RWPE1 (cell line): ENCODE data around the gene PTPRD.

Source experiments
- CTCF ChIA-PET: fragments of 350-600 bp; sonication (Branson Sonifier 250); formaldehyde crosslinking; extraction: SDS; loops from one replicate; lab custom pipeline; 2021; lab: Yijun Ruan, JAX
- POLR2A ChIA-PET: fragments of 400-600 bp; formaldehyde crosslinking; extraction: SDS; loops from one replicate; lab custom pipeline; 2020; ENCODE audit warnings: antibody characterized with exemption; ENCODE audit not compliant: low non-redundant PET; lab: Yijun Ruan, JAX
- DNase-seq: peaks from one replicate; pipeline ENCODE4 v3.0.0; 2012; ENCODE audit warnings: low spot score
- H3K27ac ChIP-seq: fragments of 450-650 bp; 2 replicates; pipeline ENCODE4 v1.5.1; 2017
- CTCF ChIP-seq: fragments of 450-650 bp; conservative IDR thresholded peaks from 2 replicates; pipeline ENCODE4 v1.5.1; 2017; ENCODE audit warnings: low read depth, mild to moderate bottlenecking

The PTPRD gene

GRCh38 chr9:9538766-9539165, 1074.0 kb downstream of the PTPRD start:
- H3K27ac ChIP-seq: no peak overlapping the region
- ChIA-PET CTCF (no interaction called here), POLR2A (no interaction called here)
- no peak for DNase-seq
- no peak for TF ChIP-seq CTCF

- POLR2A ChIA-PET: no interaction called here
- CTCF ChIA-PET: no interaction called here
- no peak for TF ChIP-seq CTCF
Observed at GRCh38 chr9:9538356-9538755, 1074.4 kb downstream of the PTPRD start.

GRCh38 chr9:9536523-9536922, 1076.3 kb downstream of the PTPRD start:
- ChIA-PET CTCF (no interaction called here), POLR2A (no interaction called here)

More at GRCh38 chr9:9538356-9538755, 1074.4 kb downstream of the PTPRD start:
- H3K27ac ChIP-seq: no peak overlapping the region
- no peak for DNase-seq

GRCh38 chr9:9523476-9524139, 1089.2 kb downstream of the PTPRD start:
- ChIA-PET CTCF (interaction anchor here (0.5 kb wide), 1 partner anchor 1984 kb away, joined by 3 read pairs; no protein-coding TSS in a partner anchor), POLR2A (no interaction called here)
- no peak for DNase-seq
- no peak for TF ChIP-seq CTCF
- H3K27ac ChIP-seq: no peak overlapping the region

More at GRCh38 chr9:9536523-9536922, 1076.3 kb downstream of the PTPRD start:
- no peak for TF ChIP-seq CTCF
- no peak overlapping the region for H3K27ac ChIP-seq
- no peak for DNase-seq

GRCh38 chr9:9522406-9522805, 1090.4 kb downstream of the PTPRD start:
- ChIA-PET CTCF (no interaction called here), POLR2A (no interaction called here)
- H3K27ac ChIP-seq: no peak overlapping the region
- TF ChIP-seq CTCF: no peak
- no peak for DNase-seq

GRCh38 chr9:9521033-9521779, 1091.6 kb downstream of the PTPRD start:
- CTCF ChIA-PET: no interaction called here
- POLR2A ChIA-PET: no interaction called here
- DNase-seq: no peak
- no peak overlapping the region for H3K27ac ChIP-seq
- TF ChIP-seq CTCF: no peak
